Measurements from ENCODE around the gene SLC38A3.
"Not testable (repeated sequence)": the region's sequence is repeated elsewhere in the genome, so short reads cannot be mapped to it uniquely, and the experiment has no call there.

Gene SLC38A3

DNA sequence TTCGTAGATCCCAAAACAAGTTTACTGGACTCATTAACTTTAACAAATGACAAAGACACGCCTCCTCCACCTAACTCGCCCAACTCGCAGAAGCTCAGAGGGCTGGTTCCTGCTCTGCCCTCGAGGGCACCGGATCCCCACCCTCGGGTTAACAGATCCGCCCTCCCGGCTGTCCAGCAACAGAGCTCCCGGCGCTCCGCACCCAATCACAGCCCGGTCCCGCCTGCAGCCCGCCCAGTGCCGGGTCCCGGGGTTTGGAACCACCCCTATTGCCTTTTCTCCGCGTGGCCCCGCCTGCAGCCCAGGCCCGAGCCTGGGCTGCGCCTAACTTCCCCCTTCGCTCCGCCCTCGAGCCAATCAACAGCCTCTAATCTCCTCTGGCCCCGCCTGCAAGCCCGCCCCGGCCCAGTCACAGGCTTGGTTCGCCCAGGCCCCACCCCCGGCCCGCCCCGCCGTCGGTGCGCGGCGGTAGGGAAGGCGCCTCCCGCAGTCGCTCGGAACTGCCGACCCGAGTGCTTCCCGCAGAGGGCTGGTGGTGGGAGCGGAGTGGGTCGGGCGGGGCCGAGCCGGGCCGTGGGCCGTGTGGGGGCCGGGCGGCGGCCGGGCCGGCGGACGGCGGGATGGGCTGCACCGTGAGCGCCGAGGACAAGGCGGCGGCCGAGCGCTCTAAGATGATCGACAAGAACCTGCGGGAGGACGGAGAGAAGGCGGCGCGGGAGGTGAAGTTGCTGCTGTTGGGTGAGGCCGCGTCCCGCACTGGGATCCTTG is 30.8 kb downstream of the SLC38A3 start, which contains the start of gene GNAI2:
Gene GNAI2, plus strand, starts transcription at position 489 of the 768 bp plus-strand sequence. Its CDS starts 132 bp downstream, at position 621.
- DNase-seq = peak; percentile 99

DNA sequence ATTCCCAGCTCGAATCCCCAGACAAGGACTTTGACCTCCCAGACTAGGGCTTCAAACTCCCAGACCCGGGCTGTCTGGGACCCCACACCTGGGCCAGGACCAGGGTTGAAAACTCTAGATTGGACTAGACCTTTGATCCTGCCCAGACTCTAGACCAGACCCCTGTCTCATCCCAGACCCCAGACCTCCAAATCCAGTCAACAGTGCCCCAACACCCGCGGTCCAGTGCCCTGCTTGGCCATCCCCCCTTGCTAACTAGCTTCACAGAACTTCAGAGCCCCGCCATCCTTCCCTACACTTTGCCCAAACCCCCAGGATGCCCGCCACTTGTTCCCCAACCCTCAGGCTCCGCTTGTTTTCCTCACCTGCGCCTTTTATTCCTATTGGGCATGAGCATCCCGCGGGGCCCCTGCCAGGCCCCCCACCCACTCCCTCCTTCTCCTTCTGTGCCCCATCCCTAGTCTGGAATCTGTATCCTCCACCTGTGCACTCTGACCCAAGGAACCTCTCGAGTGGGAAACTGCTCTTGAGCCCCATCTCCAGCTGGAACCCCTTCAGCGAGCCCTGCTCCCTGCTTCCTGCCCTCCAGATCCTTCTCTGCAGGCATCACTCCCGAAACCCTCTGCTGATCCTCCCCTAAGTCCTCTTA is 31.5 kb downstream of the SLC38A3 start:
- DNase-seq = no peak

DNA sequence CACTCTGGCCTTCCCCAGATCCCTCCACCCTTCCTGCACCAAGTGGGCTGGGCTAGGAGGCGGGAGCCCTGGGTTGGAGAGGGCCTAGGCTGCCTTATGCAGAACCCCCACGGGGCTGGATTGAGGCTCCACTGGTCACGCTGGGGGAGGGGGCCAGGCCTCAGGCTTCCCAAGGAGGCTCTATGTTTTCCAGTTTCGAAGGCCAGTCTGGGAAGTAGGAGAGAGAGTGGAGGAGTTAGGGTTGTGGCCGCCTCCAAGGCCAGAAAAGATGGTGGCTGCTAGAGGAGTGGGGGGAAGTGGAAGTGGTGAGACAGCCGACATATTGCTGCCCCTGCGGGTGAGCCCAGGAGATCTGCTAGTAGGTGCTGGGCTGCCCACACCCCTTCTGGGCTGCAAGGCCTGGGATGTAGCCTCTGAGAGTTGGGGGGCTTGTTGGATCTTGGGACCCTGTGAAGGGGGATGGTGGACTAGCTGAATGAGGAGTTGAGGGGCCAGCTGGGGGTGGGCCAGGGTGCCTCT is 32.1 kb downstream of the SLC38A3 start:
- DNase-seq = peak; percentile 45

DNA sequence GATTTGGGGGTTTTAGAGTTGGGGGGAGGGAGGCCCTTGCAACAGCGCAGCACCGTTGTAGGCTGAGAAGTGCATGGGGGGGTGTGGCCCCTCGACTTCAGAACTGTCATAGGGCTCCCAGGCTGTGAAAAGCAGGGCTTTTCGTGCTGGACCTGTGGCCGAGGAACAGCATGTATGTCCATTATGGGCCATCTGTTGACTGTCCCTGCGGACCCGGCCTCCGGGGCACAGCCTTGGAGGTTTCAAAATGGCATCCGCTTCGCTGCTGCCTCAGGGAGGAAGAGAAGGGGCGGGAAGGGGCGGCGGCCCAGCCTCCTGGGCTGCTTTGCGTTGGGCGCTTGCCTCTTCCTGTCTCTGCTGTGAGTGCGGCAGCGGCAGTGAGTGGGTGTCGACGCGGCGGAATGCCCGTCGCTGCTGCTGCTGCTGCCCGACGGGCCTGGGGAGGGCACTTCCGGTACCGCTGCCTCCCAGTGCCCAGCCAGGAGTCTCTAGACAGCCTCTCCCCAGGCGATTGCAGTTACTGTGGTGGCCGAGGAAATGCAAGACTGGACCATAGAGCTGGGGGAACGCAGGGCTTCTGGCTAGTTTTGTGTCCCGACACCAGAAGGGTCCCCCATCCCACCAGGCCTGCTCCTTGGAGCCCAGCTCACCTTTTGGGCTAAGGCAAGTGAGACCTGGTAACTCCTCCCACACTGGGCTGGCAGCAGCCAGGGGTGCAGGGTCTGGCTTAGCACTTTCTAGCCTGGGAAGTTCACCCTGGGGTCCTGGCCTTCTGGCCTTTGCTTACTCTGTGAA is 32.9 kb downstream of the SLC38A3 start:
- DNase-seq = peak; percentile 88

DNA sequence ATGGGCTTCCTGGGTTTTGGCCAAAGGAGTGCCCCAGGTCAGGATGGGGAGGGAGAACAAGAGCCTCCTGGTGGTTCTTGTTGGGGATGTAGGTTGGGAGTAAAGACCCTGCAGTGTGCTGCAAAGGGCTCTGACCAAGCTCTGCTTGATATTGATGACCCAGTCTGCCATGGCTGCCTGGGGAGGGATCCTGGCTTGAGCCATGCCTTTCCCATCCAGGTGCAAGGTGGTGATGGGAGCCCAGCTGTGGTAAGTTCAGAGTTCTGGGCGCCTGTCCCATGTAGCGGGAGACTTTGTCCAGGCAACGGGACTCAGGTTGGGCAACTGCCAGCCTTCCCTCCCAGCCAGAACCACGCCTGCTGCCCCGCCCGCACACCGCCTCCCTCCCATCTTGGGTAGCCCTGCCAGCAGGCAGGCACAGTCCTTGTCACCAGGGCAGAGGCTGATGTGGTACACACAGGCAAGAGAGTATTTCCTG is 33.5 kb downstream of the SLC38A3 start:
- DNase-seq = no peak

DNA sequence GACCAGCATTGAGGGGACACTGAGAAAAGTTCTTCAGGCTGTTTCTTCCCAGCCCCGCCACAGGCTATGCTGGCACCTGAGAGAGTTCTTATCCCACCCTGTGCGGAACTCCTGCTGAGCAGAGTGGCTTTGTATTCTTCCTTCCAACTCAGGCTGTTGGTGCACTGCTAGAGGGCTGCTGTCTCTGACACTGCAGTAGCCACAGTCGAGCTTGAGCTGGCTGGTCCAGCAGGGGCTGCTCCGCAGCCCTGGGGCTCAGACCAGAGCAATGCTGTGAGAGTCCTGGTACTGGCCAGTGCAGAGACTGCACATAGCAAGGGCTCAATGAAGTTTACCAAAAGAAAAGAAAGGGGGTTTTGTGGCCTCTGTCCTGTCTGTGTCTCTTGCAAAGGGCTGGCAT is 34.6 kb downstream of the SLC38A3 start:
- no peak for DNase-seq

DNA sequence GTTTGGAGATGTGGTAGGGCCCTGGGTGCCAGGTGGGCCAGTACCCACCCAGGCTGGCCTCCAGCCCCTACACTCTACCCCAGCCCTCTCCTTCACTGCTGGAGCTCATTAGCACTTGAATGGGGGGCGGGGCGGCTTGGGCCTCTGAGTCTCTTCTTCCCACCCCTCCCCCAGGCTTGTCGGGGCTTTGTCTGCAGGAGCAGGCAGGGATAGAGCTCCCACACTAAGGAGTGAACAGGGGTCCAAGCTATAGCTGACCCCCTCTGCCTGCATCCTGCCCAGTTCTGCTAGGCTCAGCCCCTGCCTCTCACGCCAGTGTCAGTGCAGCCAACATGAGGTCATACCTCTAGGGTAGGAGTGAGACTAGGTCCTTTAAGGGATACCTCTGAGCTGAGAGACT is 36.1 kb downstream of the SLC38A3 start:
- no peak for DNase-seq

DNA sequence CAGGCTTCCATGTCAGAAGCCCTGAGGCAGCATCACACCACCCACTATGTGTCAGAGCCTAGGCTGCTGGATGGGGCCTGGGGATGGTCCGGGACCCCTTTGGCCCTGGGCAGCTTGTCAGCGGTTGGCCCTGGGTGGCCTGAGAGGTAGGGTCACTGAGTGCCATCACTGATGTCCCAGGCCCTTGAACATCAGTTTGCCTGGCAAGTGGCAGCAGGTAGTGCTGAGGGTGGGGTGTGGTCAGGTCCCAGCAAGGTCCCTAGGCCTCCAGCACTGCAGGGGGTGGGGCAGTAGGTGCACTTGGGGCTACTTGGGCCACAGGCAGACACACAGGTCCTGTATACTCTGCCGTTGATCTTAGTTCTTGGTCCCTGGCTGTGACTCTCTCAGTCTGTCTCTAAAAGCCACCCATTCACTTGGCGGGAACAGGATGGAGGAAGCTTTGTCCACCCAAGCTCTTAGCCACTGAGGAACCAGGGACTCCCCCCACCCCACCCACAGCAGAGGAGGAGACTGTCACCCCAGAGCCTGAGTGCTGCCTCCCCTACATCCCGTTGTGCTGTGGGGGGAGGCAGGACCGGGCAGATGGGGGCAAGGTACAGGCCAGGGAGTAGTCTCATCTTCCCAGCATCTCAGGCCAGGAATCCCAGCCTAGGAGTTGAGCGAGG is 36.8 kb downstream of the SLC38A3 start:
- no peak for DNase-seq

DNA sequence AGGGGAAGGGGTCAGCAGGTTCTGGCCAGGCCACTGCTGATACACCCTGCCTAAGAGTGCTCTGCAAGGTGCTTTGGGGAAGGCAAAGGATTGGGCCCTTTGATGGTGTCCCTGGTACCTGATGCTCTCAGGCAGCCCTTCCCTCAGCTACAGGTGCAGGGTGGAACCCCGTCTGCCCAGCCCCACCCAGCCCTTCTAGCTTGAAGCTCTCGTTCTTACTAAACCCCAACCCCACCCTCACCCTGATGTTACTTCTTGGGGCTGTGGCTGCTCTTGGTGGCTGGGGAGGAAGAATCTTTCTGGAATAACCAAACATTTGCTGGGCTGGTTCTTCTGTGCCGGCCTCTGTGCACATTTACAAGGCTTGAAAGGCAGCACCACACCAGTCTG is 37.3 kb downstream of the SLC38A3 start:
- DNase-seq = no peak

DNA sequence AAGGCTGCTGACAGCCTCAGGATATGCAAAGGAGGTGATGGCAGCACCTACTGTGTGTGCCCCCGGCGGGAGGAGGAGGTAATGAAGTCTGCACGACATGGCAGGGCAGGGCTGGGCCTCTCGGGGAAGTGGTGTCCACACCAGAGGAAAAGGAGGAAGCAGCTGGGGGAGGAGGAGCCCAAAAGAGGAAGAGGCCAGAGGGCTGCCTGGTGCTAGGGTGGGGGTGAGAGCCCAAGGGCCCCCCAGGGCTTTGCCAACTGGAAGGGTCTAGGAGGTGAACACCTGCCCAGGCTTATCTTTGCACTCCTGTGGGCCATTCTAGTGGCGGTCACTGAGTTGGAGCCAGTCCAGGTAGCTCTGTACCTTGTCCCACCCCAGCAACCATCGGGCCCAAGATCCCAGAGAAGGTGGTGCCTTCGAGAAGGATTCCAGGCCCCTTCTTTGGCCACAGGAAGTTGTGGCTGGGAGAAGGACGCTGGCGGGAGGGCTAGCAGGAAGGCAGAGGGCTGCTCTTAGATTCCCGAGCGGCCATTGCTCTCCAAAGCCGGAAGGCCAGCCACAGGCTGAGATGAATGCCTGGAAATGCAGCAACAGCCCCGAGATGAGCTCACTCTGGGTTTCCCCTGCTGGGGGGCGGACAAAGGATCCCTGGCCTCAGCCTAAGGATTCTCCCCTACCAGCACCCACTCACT is 37.9 kb downstream of the SLC38A3 start:
- DNase-seq = peak; percentile 63

DNA sequence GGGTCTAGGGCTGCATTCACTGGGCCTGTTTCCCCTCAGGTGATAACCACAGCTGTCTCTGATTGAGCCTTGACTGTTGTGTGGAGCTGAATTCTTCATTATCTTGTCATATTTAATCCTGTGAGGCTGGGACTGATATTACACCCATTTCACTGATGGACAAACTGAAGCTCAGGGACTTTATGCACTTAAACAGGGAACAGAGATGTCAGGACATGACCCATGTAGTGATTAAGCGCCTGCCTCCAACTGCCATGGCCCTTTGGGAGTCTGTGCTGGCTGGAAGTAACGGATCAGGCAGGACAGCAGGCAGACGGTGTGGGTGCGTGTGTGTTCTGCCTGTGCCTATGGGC is 38.4 kb downstream of the SLC38A3 start:
- no peak for DNase-seq

DNA sequence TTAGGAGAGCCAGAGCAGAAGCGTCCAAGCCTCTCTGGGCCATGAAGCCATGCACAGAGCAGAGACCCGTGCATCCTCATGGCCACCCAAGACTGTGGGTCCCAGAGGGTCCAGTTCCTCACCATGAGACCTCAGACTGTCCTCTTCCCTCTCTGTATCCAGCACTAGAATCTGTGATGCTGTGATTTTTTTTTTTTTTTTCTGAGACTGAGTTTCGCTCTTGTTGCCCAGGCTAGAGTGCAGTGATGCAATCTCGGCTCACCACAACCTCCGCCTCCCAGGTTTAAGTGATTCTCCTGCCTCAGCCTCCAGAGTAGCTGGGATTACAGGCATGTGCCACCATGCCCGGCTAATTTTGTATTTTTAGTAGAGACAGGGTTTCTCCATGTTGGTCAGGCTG is 39.7 kb downstream of the SLC38A3 start:
- DNase-seq = not testable (repeated sequence)

DNA sequence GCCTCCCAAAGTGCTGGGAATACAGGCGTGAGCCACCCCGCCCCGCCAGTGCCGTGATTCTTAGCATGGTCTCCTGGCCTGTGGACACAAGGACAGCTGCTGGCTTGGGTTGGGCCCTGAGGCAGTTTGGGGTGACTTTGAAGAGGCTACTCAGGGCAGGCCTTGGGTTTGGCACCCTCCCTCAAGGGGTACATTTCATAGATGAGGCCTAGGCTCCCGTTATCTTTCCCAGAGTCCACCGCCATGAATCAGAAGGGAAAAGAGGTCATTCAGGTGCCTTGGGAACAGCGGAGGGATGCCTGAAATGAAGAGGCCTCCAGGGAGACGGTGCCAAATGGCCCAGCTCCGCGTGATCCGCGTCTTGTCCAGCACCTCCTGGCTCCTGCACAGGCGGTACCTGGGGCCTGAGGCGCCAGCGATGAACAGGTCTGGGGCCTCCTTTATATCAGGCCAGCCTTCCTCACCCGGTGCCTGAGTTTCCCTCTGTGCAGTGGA is 40.2 kb downstream of the SLC38A3 start:
- DNase-seq = no peak

DNA sequence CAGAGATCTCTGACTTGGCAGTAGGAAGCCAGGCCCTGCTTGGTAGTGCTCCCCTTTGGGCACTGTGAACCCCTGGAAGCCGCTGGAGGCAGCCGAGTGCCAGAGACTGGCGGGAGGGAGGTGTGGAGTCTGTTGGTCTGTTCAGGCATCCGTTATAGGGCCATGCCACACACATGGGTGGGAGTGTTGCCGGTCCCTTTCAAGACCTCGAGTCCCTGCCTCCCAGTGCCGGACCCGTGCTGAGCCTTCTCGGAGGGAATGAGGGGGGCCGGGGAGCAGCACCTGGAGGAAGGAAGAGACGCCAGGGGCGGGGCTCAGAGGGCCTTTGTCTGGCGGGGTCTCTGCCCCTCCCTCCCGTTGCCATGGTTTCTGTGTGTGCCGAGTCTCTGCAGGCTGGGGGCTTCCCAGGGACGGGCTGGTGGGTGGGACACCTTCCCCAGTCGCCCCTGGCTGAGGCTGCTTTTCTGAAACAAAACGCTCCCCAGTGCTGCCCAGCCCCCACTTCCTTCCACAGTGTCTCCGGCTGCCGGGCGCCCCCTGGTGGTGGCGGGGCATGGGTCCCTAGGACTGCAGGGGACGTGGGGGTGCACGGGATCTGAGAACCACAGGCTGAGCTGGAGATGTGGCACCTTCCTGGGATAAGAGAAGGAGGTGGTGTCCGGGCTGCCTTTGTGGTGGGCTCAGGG is 40.9 kb downstream of the SLC38A3 start:
- peak; percentile 93 for DNase-seq

DNA sequence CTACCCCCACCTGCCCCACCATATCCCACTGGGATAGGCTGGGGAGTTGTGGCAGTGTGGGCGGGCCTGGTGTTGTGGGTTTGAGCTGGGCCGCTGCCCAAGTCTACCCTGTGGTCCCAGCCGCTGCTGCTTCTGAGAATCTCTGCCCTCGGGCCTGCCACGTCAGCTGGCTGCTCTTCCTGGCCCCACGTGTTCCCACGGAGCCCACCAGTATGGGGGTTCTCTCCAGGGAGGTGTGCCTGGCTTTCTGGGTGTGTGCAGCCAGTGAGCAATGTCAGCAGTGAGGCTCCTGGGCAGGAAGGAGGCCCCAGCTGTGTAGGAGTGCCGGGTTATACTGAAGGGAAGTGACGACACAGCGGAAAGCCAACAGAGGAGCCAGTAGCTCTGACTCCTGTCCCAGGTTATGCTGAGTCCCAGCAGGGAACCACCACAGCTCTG is 41.5 kb downstream of the SLC38A3 start:
- DNase-seq = peak; percentile 86

DNA sequence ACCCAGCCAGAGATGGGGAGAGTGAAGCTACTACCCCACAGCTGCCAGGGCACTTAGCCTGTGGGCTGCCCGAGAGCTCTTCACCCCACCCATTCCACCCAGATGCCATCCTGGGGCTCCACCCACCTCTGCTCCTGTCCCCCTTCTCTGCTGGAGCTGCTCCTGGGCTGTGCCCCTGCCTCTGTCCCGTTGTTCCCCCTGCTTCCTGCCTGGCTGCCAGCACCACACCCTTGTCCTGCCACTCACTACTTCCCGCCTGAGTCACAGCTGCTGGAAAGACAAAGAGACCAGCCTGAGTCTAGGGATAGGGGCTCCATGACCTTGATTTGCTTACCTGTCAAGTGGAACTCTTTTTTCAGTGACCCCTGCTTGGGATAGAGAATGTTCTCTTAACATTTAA is 43.3 kb downstream of the SLC38A3 start:
- no peak for DNase-seq

DNA sequence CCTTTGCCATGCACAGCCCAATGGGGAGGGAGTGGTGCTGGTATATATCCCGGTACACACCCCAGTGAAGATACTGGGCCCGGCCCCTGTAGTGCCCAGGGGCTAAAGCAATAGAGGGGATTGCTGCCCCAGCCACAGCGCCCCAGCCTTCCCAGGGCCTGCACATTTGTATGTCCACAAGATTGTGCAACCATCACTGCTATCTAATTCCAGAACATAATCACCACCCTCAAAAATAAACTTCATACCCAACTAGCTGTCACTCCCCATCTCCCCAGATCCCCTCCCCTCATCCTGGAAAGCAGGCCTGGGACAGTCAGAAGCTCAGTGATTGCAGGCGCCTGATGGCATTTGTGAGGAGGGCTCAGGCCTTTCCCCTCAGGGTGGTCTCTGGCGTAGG is 44.4 kb downstream of the SLC38A3 start:
- no peak for DNase-seq

DNA sequence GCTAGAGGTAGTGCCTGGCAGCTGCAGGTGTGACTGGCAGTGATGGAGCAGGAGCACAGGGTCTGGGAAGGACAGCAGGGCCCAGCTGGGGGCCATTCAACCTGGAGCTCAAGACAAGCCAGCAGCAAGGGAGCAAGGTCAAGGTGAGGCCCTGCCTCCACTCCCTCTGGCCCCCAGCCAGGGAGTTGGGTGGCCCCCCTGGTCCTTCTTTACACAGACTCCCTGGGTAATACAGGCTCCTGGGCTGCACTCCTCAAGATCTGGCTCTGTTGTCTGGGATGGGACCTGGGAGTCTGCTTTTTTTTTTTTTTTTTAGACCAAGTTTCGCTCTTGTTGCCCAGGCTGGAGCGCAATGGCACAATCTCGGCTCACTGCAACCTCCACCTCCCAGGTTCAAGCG is 45.4 kb downstream of the SLC38A3 start:
- DNase-seq = no peak

DNA sequence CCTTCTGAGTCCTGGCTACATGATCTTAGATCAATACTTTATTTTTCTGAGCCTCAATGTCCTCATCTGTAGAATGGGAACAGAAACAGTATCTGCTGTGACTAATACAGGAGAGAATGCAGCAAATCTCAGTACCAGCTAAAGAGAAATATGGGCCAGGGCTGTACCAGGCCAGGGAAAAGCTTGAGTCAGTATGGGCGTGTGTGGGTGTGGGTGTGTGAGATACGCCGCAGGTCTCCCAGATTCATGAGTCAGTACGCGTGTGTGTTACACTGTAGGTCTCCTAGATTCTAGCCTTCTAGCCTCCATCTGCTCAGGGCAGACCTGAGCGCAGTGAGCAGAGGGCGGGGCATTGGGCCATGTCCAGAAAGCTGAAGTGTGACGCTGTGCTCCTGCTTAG is 46.1 kb downstream of the SLC38A3 start:
- no peak for DNase-seq

DNA sequence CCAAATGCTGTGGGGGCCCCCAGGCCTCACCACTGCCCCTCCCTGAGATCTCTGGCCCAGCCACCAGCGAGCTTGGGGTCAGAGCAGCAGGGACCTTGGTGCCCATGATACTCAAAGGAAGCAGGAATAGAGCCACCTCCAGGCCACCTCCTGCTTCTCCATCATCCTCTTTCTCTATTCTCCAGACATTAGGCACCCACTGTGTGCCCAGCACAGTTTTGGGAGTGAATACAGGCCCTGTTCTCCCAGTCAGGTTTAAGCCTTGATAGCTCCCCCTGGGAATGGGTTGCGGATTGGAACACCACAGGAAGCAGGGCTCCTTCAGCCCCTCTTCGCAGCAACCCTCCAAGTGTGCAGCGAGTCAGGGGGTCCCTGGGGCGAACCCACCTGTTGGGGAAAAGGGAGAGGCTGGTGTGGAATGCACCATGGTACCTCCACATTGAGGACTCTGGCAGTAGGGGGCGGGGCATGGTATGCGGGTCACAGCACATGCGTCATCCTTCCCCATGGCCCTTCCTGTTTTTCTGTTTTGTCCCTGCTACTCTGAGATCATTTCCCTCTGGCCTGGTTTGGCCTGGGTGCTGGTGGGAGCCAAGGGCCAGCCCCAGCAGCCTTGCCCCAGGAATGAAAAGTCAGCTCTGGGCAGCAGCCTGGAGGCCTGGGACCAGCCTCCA is 49.6 kb downstream of the SLC38A3 start:
- DNase-seq = no peak

DNA sequence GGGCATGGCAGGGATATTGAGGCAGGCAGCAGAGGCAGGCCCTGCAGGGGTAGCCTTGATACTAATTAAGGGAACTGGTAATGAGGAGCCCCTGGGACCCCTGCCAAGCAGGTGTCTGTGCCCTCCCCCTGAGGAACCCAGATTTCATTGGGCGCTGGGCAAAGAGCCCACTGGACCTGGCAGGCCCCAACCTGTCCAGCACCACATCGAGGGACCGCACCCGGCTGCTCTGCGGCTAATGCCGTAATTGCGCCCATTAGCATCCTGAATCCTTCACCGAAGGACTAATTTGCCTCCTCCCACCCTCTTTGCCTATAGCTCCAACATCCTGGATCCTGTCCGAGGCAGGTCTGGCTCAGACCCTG is 50.2 kb downstream of the SLC38A3 start:
- no peak for DNase-seq

Measured in CD4-positive, alpha-beta T cell treated with Interleukin-10 for 1 hour (primary cell).